Gastrocnemius medialis (tissue), 4 donors: ENCODE results near the gene NEMP2. TPM values are rescaled to one million over a fixed set of nuclear protein-coding genes. Genes with fewer than 3 reads are reported as not detected.

Source experiments
- ATAC-seq, 2 donors: fragments of 150-250 bp; one replicate each; pipeline ENCODE4 v1.9.1; 2016
- DNase-seq, 2 donors: peaks; one replicate each; pipeline ENCODE4 v3.0.0-alpha.2; 2019
- H3K27ac ChIP-seq, 4 donors: fragments of 200-600 bp; sonication (generic); 1 replicate in 1 of 4; 2 replicates in 3 of 4; pipeline ENCODE4 v1.5.1; 2016 to 2018; ENCODE audit warnings: mild to moderate bottlenecking in 2 of 4, moderate library complexity in 1 of 4
- H3K27me3 ChIP-seq, 3 donors: fragments of 200-600 bp; sonication (generic) in 2 of 3; 1 replicate in 1 of 3; 2 replicates in 2 of 3; pipeline versions ENCODE4 v1.5.1 to v1.6.0; 2016 to 2019; ENCODE audit warnings: mild to moderate bottlenecking in 1 of 3, moderate library complexity in 1 of 3
- H3K36me3 ChIP-seq, 2 donors: fragments of 200-600 bp; sonication (generic) in 1 of 2; one replicate each; pipeline ENCODE4 v1.5.1; 2017 to 2018
- H3K4me1 ChIP-seq, 2 donors: fragments of 200-600 bp; sonication (generic) in 1 of 2; one replicate each; pipeline ENCODE4 v1.5.1; 2016 to 2017; ENCODE audit warnings: mild to moderate bottlenecking in 2 of 2
- H3K4me3 ChIP-seq, 4 donors: fragments of 200-600 bp; sonication (generic) in 3 of 4; 1 replicate in 1 of 4; 2 replicates in 3 of 4; pipeline ENCODE4 v1.5.1; 2016 to 2019; ENCODE audit warnings: mild to moderate bottlenecking in 2 of 4
- H3K9me3 ChIP-seq, 3 donors: fragments of 200-600 bp; sonication (generic) in 2 of 3; 1 replicate in 1 of 3; 2 replicates in 2 of 3; pipeline ENCODE4 v1.5.1; 2016 to 2019
- POLR2A ChIP-seq, 2 donors: fragments of 450-650 bp; IDR thresholded peaks; one replicate each; pipeline ENCODE4 v1.6.1; 2017; ENCODE audit warnings: antibody characterized with exemption in 2 of 2, mild to moderate bottlenecking in 2 of 2, moderate library complexity in 2 of 2
- in situ Hi-C, 4 donors: fragments of 200-750 bp; cut with MboI; loops; one replicate each; pipeline versions ENCODE4 v1.15.0 to v1.8.0; 2017; ENCODE audit warnings: low sequenced_read_pairs in 4 of 4
- intact Hi-C: fragments of 100-400 bp; cut with DNase I; formaldehyde crosslinking; loops from one replicate; pipeline ENCODE4 v1.15.1; 2023; ENCODE audit warnings: low total_unique reads
- total RNA-seq, 4 donors: library from RNA; depleted of rRNA; stranded (reverse); fragments of >200 nt; gene quantifications; one replicate each; pipeline versions ENCODE4 v1.1.0 to v1.2.3, GENCODE V29; 2016
- TF ChIP-seq, protein P1 (sequence below), 5 experiments: fragments of 450-650 bp in 3 of 5; fragments of 200-600 bp in 2 of 5; sonication (generic) in 2 of 5; IDR thresholded peaks in 4 of 5; conservative IDR thresholded peaks in 1 of 5; 1 replicate in 4 of 5; 2 replicates in 1 of 5; pipeline ENCODE4 v1.5.1; 2016 to 2019; ENCODE audit warnings: antibody characterized with exemption in 5 of 5, mild to moderate bottlenecking in 3 of 5, moderate library complexity in 3 of 5

NEMP2 gene
- total RNA-seq, 4 donors from 2014 or later: 0.24 to 1.7 (median 1.3) TPM

DNA sequence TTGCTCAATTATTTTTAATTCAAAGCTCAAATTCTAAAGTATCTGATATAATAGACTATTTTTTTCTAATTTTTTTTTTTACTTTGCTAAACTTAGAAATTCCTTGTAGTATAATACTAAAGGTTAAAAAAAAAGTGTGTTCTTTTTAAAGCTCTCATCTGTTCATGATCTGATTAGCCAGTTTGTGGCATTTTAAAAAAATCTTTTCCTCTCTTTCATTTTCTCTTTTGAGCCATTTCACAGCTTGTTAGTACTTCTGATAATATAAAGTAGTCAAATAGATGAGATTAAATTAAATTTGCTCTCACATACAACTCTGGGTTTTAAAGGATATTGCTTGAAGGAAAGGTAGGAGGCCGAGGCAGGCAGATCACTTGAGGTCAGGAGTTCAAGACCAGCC is 40.7 kb upstream of the NEMP2 start:
- Histone ChIP-seq H3K9me3 (no peaks in the 10 kb centered on the region), H3K27ac (no peak overlapping the region), H3K4me3 (no peak overlapping the region), H3K36me3 (no peaks in the 10 kb centered on the region), H3K4me1 (peaks cover 3 to 4% of the 10 kb centered on the region in 2 donors), H3K27me3 (no peaks in the 10 kb centered on the region)
- DNase-seq (no peak), ATAC-seq (no peak)
- in situ Hi-C loops (no loop called here), intact Hi-C loops (no loop called here)
- no peak for TF ChIP-seq POLR2A (IDR thresholded peaks at IDR 0.05)
- TF ChIP-seq, protein P1, sequence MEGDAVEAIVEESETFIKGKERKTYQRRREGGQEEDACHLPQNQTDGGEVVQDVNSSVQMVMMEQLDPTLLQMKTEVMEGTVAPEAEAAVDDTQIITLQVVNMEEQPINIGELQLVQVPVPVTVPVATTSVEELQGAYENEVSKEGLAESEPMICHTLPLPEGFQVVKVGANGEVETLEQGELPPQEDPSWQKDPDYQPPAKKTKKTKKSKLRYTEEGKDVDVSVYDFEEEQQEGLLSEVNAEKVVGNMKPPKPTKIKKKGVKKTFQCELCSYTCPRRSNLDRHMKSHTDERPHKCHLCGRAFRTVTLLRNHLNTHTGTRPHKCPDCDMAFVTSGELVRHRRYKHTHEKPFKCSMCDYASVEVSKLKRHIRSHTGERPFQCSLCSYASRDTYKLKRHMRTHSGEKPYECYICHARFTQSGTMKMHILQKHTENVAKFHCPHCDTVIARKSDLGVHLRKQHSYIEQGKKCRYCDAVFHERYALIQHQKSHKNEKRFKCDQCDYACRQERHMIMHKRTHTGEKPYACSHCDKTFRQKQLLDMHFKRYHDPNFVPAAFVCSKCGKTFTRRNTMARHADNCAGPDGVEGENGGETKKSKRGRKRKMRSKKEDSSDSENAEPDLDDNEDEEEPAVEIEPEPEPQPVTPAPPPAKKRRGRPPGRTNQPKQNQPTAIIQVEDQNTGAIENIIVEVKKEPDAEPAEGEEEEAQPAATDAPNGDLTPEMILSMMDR (IDR thresholded peaks at IDR 0.05 in 4 of 5, conservative IDR thresholded peaks at IDR 0.05 in 1 of 5): no peak

DNA sequence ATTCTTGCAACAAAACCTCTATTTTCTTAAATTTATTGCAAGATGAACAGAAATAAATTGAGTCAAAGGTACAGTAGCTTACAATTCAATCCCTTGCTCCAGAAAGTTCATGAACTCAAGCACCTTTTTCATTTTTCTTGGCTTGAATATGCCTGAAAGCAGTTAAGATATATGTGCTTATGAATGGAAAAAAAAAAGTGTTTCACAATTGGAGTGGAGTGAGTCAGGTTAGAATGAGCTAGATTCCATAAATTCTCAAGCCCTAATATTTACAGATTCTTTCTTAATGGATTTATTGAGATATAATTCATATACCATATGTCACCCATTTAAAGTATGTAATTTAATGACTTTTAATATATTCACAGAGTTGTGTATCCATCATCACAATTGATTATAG is 39.6 kb upstream of the NEMP2 start:
- peaks cover 3 to 4% of the 10 kb centered on the region in 2 donors for H3K4me1 ChIP-seq
- H3K4me3 ChIP-seq: no peak overlapping the region
- in situ Hi-C loops (no loop called here), intact Hi-C loops (no loop called here)
- DNase-seq (no peak), ATAC-seq (no peak)
- TF ChIP-seq, protein P1 (IDR thresholded peaks at IDR 0.05 in 4 of 5, conservative IDR thresholded peaks at IDR 0.05 in 1 of 5): no peak
- no peak for TF ChIP-seq POLR2A (IDR thresholded peaks at IDR 0.05)
- no peaks in the 10 kb centered on the region for H3K36me3 ChIP-seq
- no peak overlapping the region for H3K27ac ChIP-seq
- no peaks in the 10 kb centered on the region for H3K27me3 ChIP-seq
- H3K9me3 ChIP-seq: no peaks in the 10 kb centered on the region

DNA sequence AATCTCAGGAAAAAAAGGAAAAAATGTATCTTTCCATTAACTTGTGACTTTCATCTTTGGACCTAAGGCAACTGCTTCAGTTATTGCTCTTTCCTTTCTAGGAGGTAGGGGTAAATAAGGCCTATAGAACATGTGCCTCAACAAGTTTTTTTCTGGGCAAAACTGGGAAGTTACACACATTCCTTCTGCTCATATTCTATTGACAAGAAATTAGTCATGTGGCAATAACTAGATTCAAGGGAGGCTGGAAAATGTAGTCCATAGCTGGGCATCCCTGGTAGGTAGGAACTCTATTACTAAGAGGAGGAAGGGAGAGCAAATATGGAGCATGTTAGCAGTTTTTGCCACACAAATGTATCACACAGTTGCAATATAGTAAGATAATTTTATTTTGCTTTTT is 37.7 kb upstream of the NEMP2 start:
- Histone ChIP-seq H3K9me3 (peaks cover 0 to 4% (median 0%) of the 10 kb centered on the region in 3 donors), H3K27ac (no peak overlapping the region), H3K27me3 (no peaks in the 10 kb centered on the region), H3K4me3 (no peak overlapping the region), H3K36me3 (no peaks in the 10 kb centered on the region), H3K4me1 (no peaks in the 10 kb centered on the region)
- DNase-seq (no peak), ATAC-seq (no peak)
- intact Hi-C loops: no loop called here
- in situ Hi-C loops: no loop called here
- TF ChIP-seq, protein P1 (IDR thresholded peaks at IDR 0.05 in 4 of 5, conservative IDR thresholded peaks at IDR 0.05 in 1 of 5): no peak
- no peak for TF ChIP-seq POLR2A (IDR thresholded peaks at IDR 0.05)

DNA sequence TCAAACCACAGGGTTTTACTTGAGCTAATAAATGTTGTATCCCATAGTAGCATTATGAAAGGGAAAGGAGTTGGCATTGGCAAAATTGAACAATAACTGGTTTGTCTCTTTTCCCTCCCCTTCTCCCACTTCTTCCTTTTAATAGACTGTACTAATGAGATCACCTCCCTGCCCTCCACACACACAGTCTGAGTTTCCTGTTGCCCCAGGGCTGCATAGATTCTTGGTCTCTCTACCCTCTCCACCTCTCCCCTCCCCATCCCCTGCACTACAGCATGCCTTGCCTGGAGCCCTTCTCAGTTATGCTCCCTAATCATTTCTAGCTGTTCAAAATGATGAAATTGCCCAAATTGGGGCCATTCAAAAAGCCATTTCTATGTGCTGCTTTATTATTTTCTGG is 37.2 kb upstream of the NEMP2 start:
- TF ChIP-seq, protein P1 (IDR thresholded peaks at IDR 0.05 in 4 of 5, conservative IDR thresholded peaks at IDR 0.05 in 1 of 5): no peak
- TF ChIP-seq POLR2A (IDR thresholded peaks at IDR 0.05): no peak
- in situ Hi-C loops (no loop called here), intact Hi-C loops (no loop called here)
- no peak for DNase-seq
- no peak for ATAC-seq
- Histone ChIP-seq H3K27ac (no peak overlapping the region), H3K27me3 (no peaks in the 10 kb centered on the region), H3K4me1 (no peaks in the 10 kb centered on the region), H3K9me3 (peaks cover 0 to 4% (median 0%) of the 10 kb centered on the region in 3 donors), H3K36me3 (no peaks in the 10 kb centered on the region), H3K4me3 (no peak overlapping the region)

DNA sequence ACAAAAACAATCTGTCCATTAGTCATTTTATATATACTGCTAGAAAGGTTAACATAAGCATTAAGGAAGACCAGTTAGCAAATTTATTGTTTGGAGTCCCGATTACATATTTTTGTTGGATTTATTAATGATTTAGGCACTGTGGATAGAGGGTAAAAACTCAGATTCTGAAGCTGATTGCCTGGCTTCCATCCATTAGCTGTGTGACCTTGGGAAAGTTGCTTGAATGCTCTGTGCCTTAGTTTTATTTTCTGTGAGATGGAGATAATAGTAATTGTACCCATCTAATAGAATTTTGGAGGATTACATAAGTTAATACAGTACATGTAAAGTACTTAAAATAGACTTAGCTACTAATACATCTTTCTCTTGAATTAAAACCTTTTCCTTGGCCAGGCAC is 36.3 kb upstream of the NEMP2 start:
- Histone ChIP-seq H3K36me3 (no peaks in the 10 kb centered on the region), H3K27ac (no peak overlapping the region), H3K9me3 (peaks cover 0 to 4% (median 0%) of the 10 kb centered on the region in 3 donors), H3K4me3 (no peak overlapping the region), H3K27me3 (no peaks in the 10 kb centered on the region), H3K4me1 (no peaks in the 10 kb centered on the region)
- DNase-seq: no peak
- TF ChIP-seq, protein P1 (IDR thresholded peaks at IDR 0.05 in 4 of 5, conservative IDR thresholded peaks at IDR 0.05 in 1 of 5): no peak
- no peak for TF ChIP-seq POLR2A (IDR thresholded peaks at IDR 0.05)
- ATAC-seq: no peak
- in situ Hi-C loops (no loop called here), intact Hi-C loops (no loop called here)
